CD4-positive, alpha-beta T cell (primary cell): ENCODE results near the gene MUC2. TPM values are rescaled to one million over a fixed set of nuclear protein-coding genes. Genes with fewer than 3 reads are reported as not detected.

Source experiments
- ATAC-seq: fragments of 200-7000 bp; cut with Tn5 transposase; one replicate; pipeline ENCODE4 v1.10.0; 2022; ENCODE audit warnings: mild to moderate bottlenecking; ENCODE audit not compliant: poor library complexity
- CTCF ChIA-PET: fragments of 350-600 bp; sonication (Branson Sonifier 250); formaldehyde crosslinking; loops from one replicate; lab custom pipeline; 2021; ENCODE audit warnings: antibody characterized with exemption, inconsistent platforms; lab: Charles Lee
- POLR2A ChIA-PET: fragments of 350-600 bp; sonication (Branson Sonifier 250); formaldehyde crosslinking; loops from one replicate; lab custom pipeline; 2021; ENCODE audit warnings: antibody characterized with exemption, inconsistent platforms; lab: Charles Lee
- DNase-seq, 14 experiments: peaks; one replicate each; pipeline ENCODE4 v3.0.0-alpha.2; 2013 to 2020; ENCODE audit warnings: mixed read lengths in 2 of 14
- H3K27ac ChIP-seq, 2 donors: one replicate each; pipeline versions ENCODE4 v1.5.1 to v1.7.0; 2013; ENCODE audit warnings: low read length in 2 of 2, low read depth in 1 of 2, mild to moderate bottlenecking in 1 of 2
- H3K27me3 ChIP-seq, 2 experiments: 1 replicate in 1 of 2; 2 replicates in 1 of 2; pipeline versions ENCODE4 v1.6.1 to v1.7.0; 2013; ENCODE audit warnings: low read length in 2 of 2, control low read depth in 1 of 2, mild to moderate bottlenecking in 1 of 2, moderate library complexity in 1 of 2; ENCODE audit not compliant: insufficient read depth in 2 of 2, control insufficient read depth in 1 of 2
- H3K36me3 ChIP-seq: one replicate; pipeline ENCODE4 v1.6.1; 2013; ENCODE audit warnings: low read length, control low read depth; ENCODE audit not compliant: insufficient read depth
- H3K4me1 ChIP-seq: one replicate; pipeline ENCODE4 v1.6.1; 2013; ENCODE audit warnings: low read length, control low read depth; ENCODE audit not compliant: insufficient read depth
- H3K4me3 ChIP-seq: one replicate; pipeline ENCODE4 v1.5.1; 2013; ENCODE audit warnings: mild to moderate bottlenecking, low read length, moderate library complexity
- H3K9me3 ChIP-seq, 2 experiments: 1 replicate in 1 of 2; 2 replicates in 1 of 2; pipeline versions ENCODE4 v1.6.1 to v1.7.0; 2013; ENCODE audit warnings: low read length in 2 of 2, mild to moderate bottlenecking in 2 of 2, control low read depth in 1 of 2, moderate library complexity in 1 of 2; ENCODE audit not compliant: control insufficient read depth in 1 of 2, insufficient read depth in 1 of 2
- H3K27ac Mint-ChIP-seq: one replicate; pipeline ENCODE4 v1.8.0; 2020; ENCODE audit warnings: mixed read lengths
- H3K27me3 Mint-ChIP-seq: one replicate; pipeline ENCODE4 v1.8.0; 2021; ENCODE audit warnings: mixed read lengths
- H3K36me3 Mint-ChIP-seq: one replicate; pipeline ENCODE4 v1.8.0; 2021; ENCODE audit warnings: low read depth, mixed read lengths
- H3K4me1 Mint-ChIP-seq: one replicate; pipeline ENCODE4 v1.8.0; 2021; ENCODE audit warnings: low read depth, mixed read lengths
- H3K4me3 Mint-ChIP-seq: one replicate; pipeline ENCODE4 v1.8.0; 2020; ENCODE audit warnings: mild to moderate bottlenecking, mixed read lengths
- H3K9me3 Mint-ChIP-seq: one replicate; pipeline ENCODE4 v1.8.0; 2020; ENCODE audit warnings: mixed read lengths
- CTCF ChIP-seq: fragments of 200-600 bp; IDR thresholded peaks from one replicate; pipeline ENCODE4 v1.8.0; 2022; ENCODE audit warnings: antibody characterized with exemption, mild to moderate bottlenecking
- intact Hi-C, 2 experiments: fragments of 100-400 bp; cut with DNase I in 1 of 2; cut with micrococcal nuclease in 1 of 2; formaldehyde crosslinking; loops; one replicate each; pipeline versions ENCODE4 v1.15.1 to v1.9.0; 2023 to 2025; cut with DNase I, micrococcal nuclease
- total RNA-seq, 174 experiments: library from RNA in 2 of 174; stranded (reverse) in 2 of 174; gene quantifications; one replicate each; pipeline ENCODE4 v1.2.3 and lab custom pipeline; 2021 to 2026

MUC2 gene
- total RNA-seq, 2 experiments from 2014 or later = not detected

GRCh38 chr11:1078191-1078601 is 3.5 kb downstream of the MUC2 start:
- ChIA-PET POLR2A (no interaction called here), CTCF (no interaction called here)
- Histone ChIP-seq H3K27me3 (peaks cover 0 to 2% of the 10 kb centered on the region in 2 experiments), H3K9me3 (no peaks in the 10 kb centered on the region), H3K27ac (no peak overlapping the region), H3K4me3 (no peak overlapping the region), H3K4me1 (no peaks in the 10 kb centered on the region), H3K36me3 (no peaks in the 10 kb centered on the region)
- no peak for TF ChIP-seq CTCF
- no peak for ATAC-seq
- no peaks in the 10 kb centered on the region for H3K27me3 Mint-ChIP-seq
- H3K27ac Mint-ChIP-seq = no peak overlapping the region
- no peak overlapping the region for H3K4me3 Mint-ChIP-seq
- intact Hi-C loops = no loop called here
- DNase-seq = no peak
- H3K4me1 Mint-ChIP-seq = no peaks in the 10 kb centered on the region
- H3K9me3 Mint-ChIP-seq = no peaks in the 10 kb centered on the region
- no peaks in the 10 kb centered on the region for H3K36me3 Mint-ChIP-seq

- CTCF ChIA-PET = no interaction called here
- no peak for ATAC-seq
Observed at GRCh38 chr11:1081601-1082311, 7.1 kb downstream of the MUC2 start.

GRCh38 chr11:1082346-1082727 is 7.7 kb downstream of the MUC2 start:
- H3K9me3 ChIP-seq = no peaks in the 10 kb centered on the region
- intact Hi-C loops = no loop called here

More at GRCh38 chr11:1081601-1082311, 7.1 kb downstream of the MUC2 start:
- no peaks in the 10 kb centered on the region for H3K27me3 ChIP-seq
- Mint-ChIP-seq H3K4me1 (no peaks in the 10 kb centered on the region), H3K36me3 (no peaks in the 10 kb centered on the region), H3K27ac (no peak overlapping the region), H3K27me3 (no peaks in the 10 kb centered on the region), H3K4me3 (no peak overlapping the region), H3K9me3 (no peaks in the 10 kb centered on the region)
- no peaks in the 10 kb centered on the region for H3K36me3 ChIP-seq
- H3K4me3 ChIP-seq = no peak overlapping the region
- intact Hi-C loops = no loop called here
- no peaks in the 10 kb centered on the region for H3K4me1 ChIP-seq
- POLR2A ChIA-PET = no interaction called here
- DNase-seq = no peak
- no peak overlapping the region for H3K27ac ChIP-seq
- no peak for TF ChIP-seq CTCF
- H3K9me3 ChIP-seq = no peaks in the 10 kb centered on the region

More at GRCh38 chr11:1082346-1082727, 7.7 kb downstream of the MUC2 start:
- CTCF ChIA-PET = no interaction called here
- Mint-ChIP-seq H3K36me3 (no peaks in the 10 kb centered on the region), H3K27me3 (no peaks in the 10 kb centered on the region), H3K27ac (no peak overlapping the region), H3K9me3 (no peaks in the 10 kb centered on the region), H3K4me1 (no peaks in the 10 kb centered on the region), H3K4me3 (no peak overlapping the region)
- H3K27me3 ChIP-seq = no peaks in the 10 kb centered on the region
- TF ChIP-seq CTCF = no peak
- no peak overlapping the region for H3K27ac ChIP-seq
- DNase-seq = no peak
- ATAC-seq = no peak
- POLR2A ChIA-PET = no interaction called here
- H3K4me3 ChIP-seq = no peak overlapping the region
- no peaks in the 10 kb centered on the region for H3K36me3 ChIP-seq
- H3K4me1 ChIP-seq = no peaks in the 10 kb centered on the region
